GM21381 (cell line): ENCODE measurements around the gene EPB41L5.
A peak's percentile ranks its signal among the peaks of the same experiment; 100 is the strongest.
"Not testable (repeated sequence)": the region's sequence is repeated elsewhere in the genome, so short reads cannot be mapped to it uniquely, and the experiment has no call there.

Source experiments
- ATAC-seq: cut with Tn5 transposase; IDR thresholded peaks from one replicate; pipeline ENCODE4 v1.9.1; 2021; ENCODE audit warnings: mild to moderate bottlenecking, moderate library complexity; ENCODE audit not compliant: unreplicated experiment

EPB41L5 gene

GRCh38 chr2:120192280-120192679, 179.4 kb downstream of the EPB41L5 start:
- ATAC-seq, result no peak

- ATAC-seq, result no peak
Observed at GRCh38 chr2:120195553-120195952, 182.7 kb downstream of the EPB41L5 start.

- not testable (repeated sequence) for ATAC-seq
Observed at GRCh38 chr2:120199817-120200459, 187.1 kb downstream of the EPB41L5 start.

DNA sequence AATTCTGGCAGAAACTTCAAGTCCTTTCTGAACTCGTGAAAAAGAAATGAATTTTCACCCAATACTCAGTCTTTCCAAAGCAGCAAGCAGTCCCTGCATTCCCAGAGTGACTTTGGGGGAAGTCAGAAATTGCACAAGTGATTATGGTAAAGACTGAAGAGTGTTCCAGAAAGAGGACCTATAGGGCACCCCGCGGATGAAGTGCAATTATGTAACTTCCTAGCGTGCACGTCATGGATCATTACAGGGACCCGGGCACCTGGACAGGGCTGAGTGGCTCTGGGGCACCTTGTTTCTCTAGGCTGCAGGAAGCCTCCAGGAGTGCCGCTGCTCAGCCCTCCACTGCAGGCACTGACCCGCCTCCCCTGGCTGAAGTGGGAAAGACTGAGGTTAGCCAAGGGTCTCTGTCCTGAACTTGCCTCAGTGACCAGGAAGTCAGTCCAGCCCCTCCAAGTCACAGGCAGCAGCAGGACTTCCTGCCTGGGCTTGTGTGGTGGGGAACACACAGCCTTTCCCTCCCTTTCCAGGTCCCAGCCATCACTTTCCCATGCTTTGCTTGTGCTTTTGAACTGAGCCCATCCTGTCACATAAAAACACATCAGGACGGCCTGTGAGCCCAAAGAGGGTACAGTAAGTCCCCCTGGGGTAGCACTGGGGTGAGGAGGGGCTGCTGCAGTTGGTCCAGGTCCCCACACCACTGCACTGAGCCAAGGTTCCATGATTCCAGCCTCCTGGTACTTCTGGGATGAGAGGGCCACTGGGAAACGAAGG, 190.6 kb downstream of the EPB41L5 start:
- no peak for ATAC-seq

DNA sequence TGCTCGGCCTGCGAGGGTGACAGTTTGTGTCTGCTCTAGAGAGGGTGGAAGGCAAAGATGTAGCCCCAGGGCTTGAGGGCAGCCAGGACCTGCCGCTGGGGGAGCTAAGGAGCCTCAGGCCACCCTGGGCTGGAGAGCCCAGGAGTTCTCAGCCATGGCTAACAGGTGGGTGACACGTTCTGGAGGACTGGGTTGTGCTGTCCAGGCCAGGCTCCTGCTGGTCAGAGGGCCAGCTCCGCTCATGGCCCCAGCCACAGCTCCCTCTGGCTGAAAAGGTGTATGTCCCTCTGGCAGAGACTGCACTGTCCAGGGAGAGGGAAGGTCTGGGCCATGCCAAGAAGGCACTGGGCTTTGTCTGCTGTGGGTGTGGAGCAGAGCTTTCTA, 191.1 kb downstream of the EPB41L5 start:
- no peak for ATAC-seq

DNA sequence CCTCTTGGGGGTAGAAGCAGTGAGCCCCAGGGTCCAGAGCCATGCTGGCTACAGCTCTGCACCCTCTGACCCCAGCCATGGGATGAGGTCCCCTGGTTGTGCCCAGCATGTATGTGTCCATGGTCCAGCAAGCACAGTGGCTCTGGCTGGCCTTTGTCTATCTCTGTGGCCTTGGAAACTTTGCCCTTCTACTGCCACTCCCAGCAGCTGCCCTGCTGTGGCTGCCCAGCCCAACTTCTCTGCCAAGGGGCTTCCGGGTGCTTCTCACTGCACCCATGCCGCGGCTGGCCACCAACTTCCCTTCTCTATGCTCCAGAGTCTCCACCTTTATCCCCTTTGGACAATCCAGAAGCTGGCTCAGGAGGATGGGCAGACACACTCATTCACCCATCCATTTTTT, 191.5 kb downstream of the EPB41L5 start:
- no peak for ATAC-seq

DNA sequence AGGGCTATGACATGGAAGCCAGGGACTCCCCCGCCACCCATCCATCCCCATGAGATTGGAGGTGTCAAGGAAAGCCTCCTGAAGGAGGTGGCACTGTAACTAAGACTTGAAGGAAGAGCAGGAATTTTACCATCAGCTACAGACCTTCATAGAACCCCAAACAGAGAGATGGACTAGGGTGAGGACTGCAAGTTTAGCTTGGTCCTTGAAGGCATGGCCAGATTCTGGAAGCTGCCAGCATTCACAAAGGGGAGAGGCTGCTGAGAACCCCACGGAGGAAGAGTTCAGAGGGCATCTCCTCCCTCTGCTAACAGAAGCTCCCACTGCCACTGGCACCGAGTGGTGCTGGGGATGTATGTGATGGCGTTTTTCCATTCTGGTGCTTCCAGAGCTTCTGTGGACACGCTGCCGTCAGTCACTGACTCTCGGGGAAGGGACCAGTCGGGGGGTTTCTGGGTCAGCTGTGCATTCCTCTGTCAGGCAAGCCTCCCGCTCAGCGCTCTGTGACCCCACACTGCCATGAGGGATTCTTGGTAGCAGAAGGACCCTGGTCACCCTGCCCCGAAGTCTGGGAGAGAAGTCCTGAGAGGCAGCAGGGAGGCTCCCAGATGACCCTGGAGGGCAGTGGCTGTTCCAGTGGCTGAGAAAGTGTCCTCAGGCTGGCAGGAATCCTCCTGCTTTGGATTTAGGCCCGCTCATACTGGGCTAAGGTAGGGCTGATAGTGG, 192.2 kb downstream of the EPB41L5 start:
- ATAC-seq, result no peak

- ATAC-seq, result no peak
Observed at GRCh38 chr2:120206022-120206581, 193.2 kb downstream of the EPB41L5 start.

DNA sequence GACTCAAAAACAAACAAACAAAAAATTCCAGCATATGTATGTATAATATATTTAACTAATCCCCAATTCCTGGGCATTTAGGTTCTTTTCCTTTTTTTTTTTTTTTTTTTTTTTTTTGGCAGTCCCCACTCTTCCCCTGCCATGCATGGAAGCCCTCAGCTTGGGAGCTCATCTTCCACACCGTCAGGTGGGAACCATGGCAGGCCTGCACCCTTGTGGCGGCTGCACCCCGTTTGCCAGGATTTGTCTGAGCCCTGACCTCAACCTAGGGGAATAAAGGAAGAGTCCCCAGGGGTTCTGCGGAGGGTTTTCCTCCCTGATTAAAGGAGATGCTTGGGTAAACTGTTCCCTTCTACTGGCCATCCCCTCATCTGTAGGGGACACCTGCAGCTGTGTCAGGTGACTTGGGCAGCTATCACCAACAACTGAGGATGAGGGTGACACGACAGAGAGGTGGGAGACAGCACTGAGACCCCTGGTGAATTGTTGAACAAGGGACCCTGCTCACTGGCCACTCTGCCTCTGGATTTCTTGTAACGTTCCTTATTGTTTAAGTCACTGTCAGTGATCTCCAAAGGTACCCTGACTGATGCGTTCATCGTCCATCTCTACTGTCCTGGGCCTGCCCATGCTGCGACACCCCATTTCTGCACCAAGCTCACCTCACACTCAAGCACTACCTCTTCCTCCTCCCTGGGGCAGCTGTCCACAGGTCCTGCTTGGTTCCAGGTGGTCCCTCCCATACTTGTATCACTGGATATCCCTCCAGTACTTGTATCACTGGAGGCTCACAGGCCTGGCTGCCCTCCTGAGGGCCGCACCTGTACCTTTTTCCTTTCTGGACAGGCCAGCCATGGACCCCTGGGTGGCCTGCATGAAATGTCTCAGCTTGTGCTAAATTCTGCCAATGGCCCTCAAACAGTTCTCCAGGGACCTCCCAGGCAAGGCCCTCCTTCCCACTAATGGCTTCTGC, 195.8 kb downstream of the EPB41L5 start:
- no peak for ATAC-seq

DNA sequence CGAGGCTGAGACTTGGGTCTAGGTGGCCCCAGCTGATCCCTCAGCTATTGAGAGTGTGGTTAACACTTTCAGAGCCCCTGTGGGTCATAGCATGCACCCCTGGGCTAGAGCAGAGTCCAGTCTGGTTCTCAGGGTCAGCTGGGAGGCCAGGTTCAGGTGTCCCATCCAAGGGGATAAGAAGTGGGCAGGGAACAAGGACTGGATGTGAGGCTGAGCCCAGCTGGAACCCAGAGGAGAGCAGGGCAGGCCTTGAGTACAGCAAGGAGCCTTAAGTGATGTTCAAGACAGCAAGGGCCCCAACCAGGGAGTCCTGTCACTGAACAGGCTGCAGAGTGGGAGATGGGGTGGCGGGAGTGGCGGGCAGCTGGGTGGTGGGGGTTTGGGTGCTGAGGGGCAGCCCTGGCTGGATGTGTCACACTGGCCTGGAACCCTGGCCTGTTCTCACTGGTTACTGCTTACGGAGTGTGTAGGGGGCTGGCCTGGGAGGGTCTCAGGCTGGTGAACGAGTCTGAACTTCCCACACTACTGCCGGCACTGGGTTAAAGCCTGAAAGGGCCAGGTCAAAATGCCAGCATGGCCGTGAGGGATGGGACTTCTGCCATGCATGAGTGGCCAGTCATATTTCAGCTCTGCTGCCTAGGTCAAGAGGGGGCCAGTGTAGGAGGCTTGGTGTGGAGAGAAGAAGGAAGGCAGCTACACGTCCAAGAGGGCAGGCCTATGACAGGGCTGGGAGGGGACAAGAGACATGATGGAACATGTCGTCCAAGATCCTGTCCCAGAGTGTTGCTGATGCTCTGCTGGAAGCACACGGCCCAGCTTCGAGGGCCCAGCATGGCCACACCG, 196.8 kb downstream of the EPB41L5 start:
- ATAC-seq, result no peak

DNA sequence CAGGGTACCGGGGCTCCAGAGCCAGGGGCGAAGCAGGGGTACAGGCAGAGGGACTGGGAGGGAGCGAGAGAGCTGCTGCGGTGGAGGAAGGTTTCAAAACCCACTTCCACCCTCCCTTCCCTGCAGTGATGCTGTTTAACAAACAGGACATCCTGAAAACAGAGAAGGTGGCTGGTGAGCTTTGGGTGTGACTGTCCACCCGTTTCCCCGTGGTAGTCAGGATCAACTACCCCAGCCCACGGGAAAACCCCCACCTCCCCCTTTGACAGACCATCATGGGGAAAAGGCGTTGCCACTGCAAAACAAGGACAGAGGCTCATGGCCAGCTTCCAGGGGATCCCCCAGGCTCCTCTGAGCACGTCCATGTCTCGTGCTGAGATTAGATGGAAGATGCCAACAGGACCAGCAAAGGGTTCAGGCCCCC, 197.4 kb downstream of the EPB41L5 start:
- ATAC-seq, result no peak

DNA sequence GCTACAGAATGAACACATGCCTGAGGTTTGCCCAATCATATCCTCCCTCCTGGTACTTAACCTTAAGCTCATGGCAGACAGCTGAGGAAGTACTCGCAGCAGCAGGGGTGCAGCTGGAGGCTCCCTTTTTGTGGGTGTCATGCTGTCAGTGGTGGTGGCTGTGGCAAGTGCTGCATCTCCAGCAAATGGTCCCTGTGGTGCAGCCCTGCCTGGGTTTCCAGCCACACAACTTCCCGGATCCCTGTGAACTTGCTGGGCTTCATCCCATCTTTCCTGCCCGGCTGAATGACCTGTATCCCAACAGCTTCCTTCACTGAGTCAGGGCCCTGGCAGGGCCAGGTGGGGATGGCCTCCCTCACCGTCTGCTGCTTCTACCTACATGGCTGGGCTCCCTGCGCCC, 205.3 kb downstream of the EPB41L5 start:
- no peak for ATAC-seq

- ATAC-seq, result no peak
Observed at GRCh38 chr2:120219291-120219690, 206.4 kb downstream of the EPB41L5 start.

GRCh38 chr2:120219766-120220165, 206.9 kb downstream of the EPB41L5 start:
- ATAC-seq, result no peak

GRCh38 chr2:120220756-120221155, 207.9 kb downstream of the EPB41L5 start:
- no peak for ATAC-seq

DNA sequence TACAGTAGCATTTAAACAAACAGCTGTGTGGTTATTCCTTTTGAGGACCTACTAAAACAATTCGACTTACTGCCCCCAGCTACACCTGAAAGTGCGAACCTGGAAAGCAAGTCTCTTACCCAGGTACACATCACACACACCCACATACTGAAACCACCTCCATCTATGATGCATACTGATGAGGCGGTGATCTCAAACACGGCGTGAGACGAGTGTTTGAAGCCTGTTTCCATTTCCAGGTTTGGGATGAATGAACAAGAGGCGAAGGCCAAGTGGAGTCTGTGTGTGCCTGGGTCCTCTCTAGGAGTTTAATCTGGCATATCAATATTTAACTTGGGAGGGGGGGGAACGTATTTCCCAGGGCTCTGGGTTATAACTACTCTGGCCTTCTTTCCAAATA, 208.7 kb downstream of the EPB41L5 start:
- ATAC-seq, result no peak

DNA sequence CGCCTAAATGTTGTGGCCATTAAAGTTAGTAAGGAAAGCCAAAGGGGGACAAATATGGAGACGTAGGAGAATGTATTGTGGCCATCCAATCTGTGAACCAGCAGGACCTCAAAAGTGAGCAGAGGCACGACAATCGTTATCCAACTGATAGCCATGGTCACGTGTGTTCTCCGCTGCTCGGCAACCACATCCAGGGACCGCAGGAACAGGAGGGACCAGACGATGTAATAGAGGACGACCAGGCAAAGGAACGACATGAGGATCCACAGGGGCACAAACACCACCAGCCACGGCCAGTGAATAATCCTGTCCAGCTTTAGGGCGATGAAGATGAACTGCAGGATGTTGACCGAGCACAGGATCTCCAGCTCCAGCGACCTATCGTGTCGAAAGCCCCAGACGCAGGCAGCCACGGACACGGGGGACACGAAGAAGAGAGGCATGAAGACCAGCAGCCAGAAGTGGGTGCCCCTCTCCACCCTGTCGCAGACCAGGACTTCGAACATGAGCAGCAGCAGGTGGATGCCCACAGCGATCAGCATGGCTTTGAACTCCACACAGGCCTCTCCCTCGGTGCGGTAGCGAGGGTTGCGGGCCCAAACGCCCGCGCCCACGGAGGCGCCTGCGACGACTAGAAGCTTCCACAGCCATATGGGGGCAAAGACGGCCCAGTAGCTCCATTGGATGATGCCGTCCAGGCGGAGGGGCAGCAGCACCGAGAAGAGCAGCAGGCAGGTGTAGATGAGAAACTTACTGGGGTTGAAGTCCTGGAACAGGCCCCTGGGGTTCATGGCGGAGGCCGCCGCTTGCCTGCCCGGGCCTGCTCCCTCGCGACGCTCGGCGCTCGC, 209.5 kb downstream of the EPB41L5 start:
- no peak for ATAC-seq

DNA sequence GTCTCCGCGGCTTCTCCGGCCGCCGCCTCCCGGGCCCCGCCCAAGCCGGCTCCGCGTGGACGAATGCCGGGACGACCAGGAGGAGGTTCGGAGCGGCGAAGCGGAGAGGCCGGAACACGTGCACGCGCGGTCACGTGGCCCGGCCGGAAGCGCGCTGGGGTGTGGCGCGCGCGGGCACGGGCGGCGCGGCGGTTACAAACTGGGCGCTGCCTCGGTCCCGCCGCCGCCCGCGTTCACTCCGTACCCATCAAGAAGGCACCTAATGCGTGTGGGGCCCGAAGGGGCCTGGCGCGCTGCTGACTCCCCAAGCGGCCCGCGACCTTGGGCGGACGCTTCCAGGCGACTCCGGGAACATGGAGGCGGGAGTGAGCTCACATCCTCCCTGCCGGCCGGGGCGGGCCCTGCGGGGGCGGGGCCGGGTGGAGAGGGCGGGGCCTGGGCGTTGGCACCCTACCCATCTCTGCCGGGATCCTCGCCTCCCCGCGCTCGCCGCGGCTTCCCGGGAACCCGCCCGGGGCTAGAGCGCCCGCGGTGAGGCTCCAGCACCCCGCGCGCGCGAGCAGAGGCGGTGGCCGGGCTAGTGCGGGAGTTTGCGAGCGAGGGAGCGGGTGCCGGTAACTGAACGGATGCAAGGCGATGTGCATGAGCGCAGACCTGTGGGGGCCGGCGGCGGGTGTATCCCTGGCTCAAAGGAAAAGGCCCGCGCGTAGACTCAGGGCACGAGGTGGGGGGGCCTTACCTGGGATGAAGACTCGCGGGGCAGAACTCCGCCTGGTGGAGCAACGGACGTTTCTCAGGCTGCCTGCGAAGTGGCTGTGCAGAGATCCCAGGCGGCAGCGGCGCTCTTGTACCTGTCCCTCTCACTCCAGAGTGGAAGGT, 210.4 kb downstream of the EPB41L5 start, which contains the start of gene TMEM185B:
TMEM185B (minus strand) TSS at position 367 of the 879 bp plus-strand sequence. CDS start 424 bp downstream, outside the sequence.
- peak; percentile 85 for ATAC-seq
